Subcutaneous preadipocyte (primary cell): Measurements from ENCODE around the gene NDOR1. TPM values are rescaled to one million over a fixed set of nuclear protein-coding genes. Genes with fewer than 3 reads are reported as not detected.

Experiments used
- small RNA-seq: library from RNA; depleted of rRNA; stranded (forward); fragments of <200 nt; gene quantifications from one replicate; pipeline ENCODE3, GENCODE V24; 2012
- total RNA-seq: library from RNA; depleted of rRNA; stranded (reverse); fragments of >200 nt; gene quantifications from 2 replicates; pipeline ENCODE4 v1.2.3, GENCODE V29; 2012

The NDOR1 gene
- total RNA-seq, 1 donor, result 6.2 TPM

Small RNAs within 50 kb of the gene (small RNA-seq; reads per million reads assigned to genes)
- 0.08 reads per million for gene MIR3621

Other genes starting within 250 kb of the NDOR1 start
- gene PTGDS, start 228.2 kb upstream of the NDOR1 start, total RNA-seq, result 0.59 and 4.8 TPM in 2 replicates
- gene LCNL1, start 222.7 kb upstream of the NDOR1 start, total RNA-seq, result under 0.01 and 0.37 TPM in 2 replicates
- gene PAXX, start 213.3 kb upstream of the NDOR1 start, total RNA-seq, result 13.9 and 14.3 TPM in 2 replicates
- 0.20 and 0.73 TPM in 2 replicates for gene CLIC3, start 209.1 kb upstream of the NDOR1 start, total RNA-seq
- gene ABCA2, start 177.5 kb upstream of the NDOR1 start, total RNA-seq, result 15.4 and 19.5 TPM in 2 replicates
- gene FUT7, start 173.6 kb upstream of the NDOR1 start, total RNA-seq, result not detected in 2 replicates
- 18.8 and 24.3 TPM in 2 replicates for gene NPDC1, start 159.5 kb upstream of the NDOR1 start, total RNA-seq
- gene ENTPD2, start 151.6 kb upstream of the NDOR1 start, total RNA-seq, result not detected in 2 replicates
- gene SAPCD2, start 135.1 kb upstream of the NDOR1 start, total RNA-seq, result 6.6 and 8.2 TPM in 2 replicates
- gene UAP1L1, start 128.2 kb upstream of the NDOR1 start, total RNA-seq, result 12.1 and 18.8 TPM in 2 replicates
- 45.5 and 52.2 TPM in 2 replicates for gene MAN1B1, start 118.7 kb upstream of the NDOR1 start, total RNA-seq
- gene DPP7, start 91.0 kb upstream of the NDOR1 start, total RNA-seq, result 77.2 and 112 TPM in 2 replicates
- not detected in 2 replicates for gene GRIN1, start 66.5 kb upstream of the NDOR1 start, total RNA-seq
- gene LRRC26, start 35.6 kb upstream of the NDOR1 start, total RNA-seq, result not detected in 2 replicates
- 0.20 TPM in 1 of 2 replicates, not detected in the other for gene TMEM210, start 33.6 kb upstream of the NDOR1 start, total RNA-seq
- 23.5 and 28.7 TPM in 2 replicates for gene ANAPC2, start 17.1 kb upstream of the NDOR1 start, total RNA-seq
- 56.1 and 64.7 TPM in 2 replicates for gene SSNA1, start 17.0 kb upstream of the NDOR1 start, total RNA-seq
- gene TPRN, start 5.0 kb upstream of the NDOR1 start, total RNA-seq, result 6.2 and 11.9 TPM in 2 replicates
- gene TMEM203, start 52 bp upstream of the NDOR1 start, total RNA-seq, result 32.0 and 34.6 TPM in 2 replicates
- gene RNF208, start 16.5 kb downstream of the NDOR1 start, total RNA-seq, result not detected in 2 replicates
- gene CYSRT1, start 19.5 kb downstream of the NDOR1 start, total RNA-seq, result 0.37 and 0.39 TPM in 2 replicates
- gene RNF224, start 21.8 kb downstream of the NDOR1 start, total RNA-seq, result not detected in 2 replicates
- not detected in 2 replicates for gene SLC34A3, start 25.2 kb downstream of the NDOR1 start, total RNA-seq
- gene TUBB4B, start 35.6 kb downstream of the NDOR1 start, total RNA-seq, result 230 and 358 TPM in 2 replicates
- gene STPG3, start 45.6 kb downstream of the NDOR1 start, total RNA-seq, result not detected in 2 replicates
- gene NELFB, start 49.6 kb downstream of the NDOR1 start, total RNA-seq, result 50.7 and 70.4 TPM in 2 replicates
- 4.0 and 16.0 TPM in 2 replicates for gene TOR4A, start 72.0 kb downstream of the NDOR1 start, total RNA-seq
- 0.20 TPM in 1 of 2 replicates, not detected in the other for gene NRARP, start 96.6 kb downstream of the NDOR1 start, total RNA-seq
- gene EXD3, start 217.5 kb downstream of the NDOR1 start, total RNA-seq, result 4.0 and 4.3 TPM in 2 replicates
- gene NOXA1, start 217.7 kb downstream of the NDOR1 start, total RNA-seq, result 0.20 and 0.37 TPM in 2 replicates
- gene ENTPD8, start 235.7 kb downstream of the NDOR1 start, total RNA-seq, result not detected in 2 replicates